GM12891 (cell line): Measurements from ENCODE around the gene ZSWIM2.

ENCODE experiments used
- POLR2A ChIP-seq: IDR thresholded peaks from 2 replicates; pipeline ENCODE4 v1.6.1; 2011; ENCODE audit warnings: low read depth, low read length, control low read depth
- POLR2AphosphoS5 ChIP-seq: IDR thresholded peaks from 2 replicates; pipeline ENCODE4 v1.6.1; 2011; ENCODE audit warnings: low read depth, low read length, control low read depth
- TAF1 ChIP-seq: IDR thresholded peaks from 2 replicates; pipeline ENCODE4 v1.6.1; 2011; ENCODE audit warnings: low read depth, low read length, control low read depth

DNA sequence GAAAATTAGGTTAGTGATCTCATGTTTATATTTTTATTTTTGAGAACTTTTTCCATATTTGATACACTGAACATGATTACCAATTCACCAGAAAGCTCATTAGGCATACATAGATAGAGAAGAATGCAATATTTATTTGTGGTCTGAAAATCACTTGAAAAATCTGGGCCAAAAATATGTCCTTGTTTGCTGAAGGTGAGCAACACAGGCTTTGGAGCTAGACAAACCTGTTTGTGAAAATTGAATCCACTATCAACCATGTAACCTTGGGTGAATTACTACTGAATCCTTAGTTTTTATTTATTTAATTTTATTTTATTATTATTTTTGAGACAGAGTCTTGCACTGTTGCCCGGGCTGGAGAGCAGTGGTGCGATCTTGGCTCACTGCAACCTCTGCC is 46.5 kb upstream of the ZSWIM2 start:
- no peak for TF ChIP-seq POLR2AphosphoS5
- no peak for TF ChIP-seq TAF1
- no peak for TF ChIP-seq POLR2A
